ENCODE data around the gene BPIFB1.
A peak's percentile ranks its signal among the peaks of the same experiment; 100 is the strongest.

BPIFB1 gene

GRCh38 chr20:33282991-33283555 is at the start of gene BPIFB1:
TSS of gene BPIFB1 (plus strand) at chr20:33283214. CDS start at chr20:33286074, 2,860 bp downstream.
- DNase-seq (ENCODE audit: low read depth in 2 of 2): no peak

- no peak for DNase-seq (ENCODE audit: low read depth in 2 of 2)
Observed at GRCh38 chr20:33234050-33234449, 49.0 kb upstream of the BPIFB1 start.

GRCh38 chr20:33235696-33236095 is 47.3 kb upstream of the BPIFB1 start, which contains the start of gene BPIFA1:
TSS of gene BPIFA1 (plus strand) at chr20:33235996. CDS start at chr20:33237712, 1,716 bp downstream.
- DNase-seq (ENCODE audit: low read depth in 2 of 2): no peak

GRCh38 chr20:33236351-33236750 is 46.7 kb upstream of the BPIFB1 start:
- DNase-seq (ENCODE audit: low read depth in 2 of 2): no peak

- no peak for DNase-seq (ENCODE audit: low read depth in 2 of 2)
Observed at GRCh38 chr20:33237989-33238388, 45.0 kb upstream of the BPIFB1 start.

- no peak for DNase-seq (ENCODE audit: low read depth in 2 of 2)
Observed at GRCh38 chr20:33239418-33239817, 43.6 kb upstream of the BPIFB1 start.

- DNase-seq (ENCODE audit: low read depth in 2 of 2): no peak
Observed at GRCh38 chr20:33239979-33240736, 42.9 kb upstream of the BPIFB1 start.

GRCh38 chr20:33240923-33241322 is 42.1 kb upstream of the BPIFB1 start:
- DNase-seq (ENCODE audit: low read depth in 2 of 2): no peak

- no peak for DNase-seq (ENCODE audit: low read depth in 2 of 2)
Observed at GRCh38 chr20:33242319-33243100, 40.5 kb upstream of the BPIFB1 start.

- DNase-seq (ENCODE audit: low read depth in 2 of 2): no peak
Observed at GRCh38 chr20:33246077-33246476, 36.9 kb upstream of the BPIFB1 start.

GRCh38 chr20:33249456-33249855 is 33.6 kb upstream of the BPIFB1 start:
- no peak for DNase-seq (ENCODE audit: low read depth in 2 of 2)

- DNase-seq (ENCODE audit: low read depth in 2 of 2): no peak
Observed at GRCh38 chr20:33250666-33251065, 32.3 kb upstream of the BPIFB1 start.

- no peak for DNase-seq (ENCODE audit: low read depth in 2 of 2)
Observed at GRCh38 chr20:33251496-33251895, 31.5 kb upstream of the BPIFB1 start.

GRCh38 chr20:33252460-33252859 is 30.6 kb upstream of the BPIFB1 start:
- no peak for DNase-seq (ENCODE audit: low read depth in 2 of 2)

- DNase-seq (ENCODE audit: low read depth in 2 of 2): no peak
Observed at GRCh38 chr20:33255005-33255404, 28.0 kb upstream of the BPIFB1 start.

- DNase-seq (ENCODE audit: low read depth in 2 of 2): no peak
Observed at GRCh38 chr20:33257237-33257636, 25.8 kb upstream of the BPIFB1 start.

- DNase-seq (ENCODE audit: low read depth in 2 of 2): no peak
Observed at GRCh38 chr20:33259371-33259770, 23.6 kb upstream of the BPIFB1 start.

- DNase-seq (ENCODE audit: low read depth in 2 of 2): no peak
Observed at GRCh38 chr20:33261465-33261864, 21.5 kb upstream of the BPIFB1 start.

GRCh38 chr20:33262658-33263065 is 20.4 kb upstream of the BPIFB1 start:
- DNase-seq (ENCODE audit: low read depth in 2 of 2): peak in 1 of 2 donors; percentile 5

GRCh38 chr20:33263784-33264183 is 19.2 kb upstream of the BPIFB1 start:
- no peak for DNase-seq (ENCODE audit: low read depth in 2 of 2)

GRCh38 chr20:33267701-33268100 is 15.3 kb upstream of the BPIFB1 start:
- DNase-seq (ENCODE audit: low read depth in 2 of 2): no peak

- no peak for DNase-seq (ENCODE audit: low read depth in 2 of 2)
Observed at GRCh38 chr20:33272155-33272873, 10.7 kb upstream of the BPIFB1 start.
